H1 (cell line): ENCODE measurements around the gene TLR8. TPM values are rescaled to one million over a fixed set of nuclear protein-coding genes. Genes with fewer than 3 reads are reported as not detected.

Source experiments
- CTCF ChIA-PET: fragments of 300-600 bp; sonication (Branson Sonifier 250); formaldehyde crosslinking; loops from one replicate; lab custom pipeline; 2021; ENCODE audit not compliant: partially characterized antibody; lab: Charles Lee
- POLR2A ChIA-PET: fragments of 300-600 bp; sonication (Branson Sonifier 250); formaldehyde crosslinking; loops from one replicate; lab custom pipeline; 2021; ENCODE audit warnings: inconsistent platforms; ENCODE audit not compliant: partially characterized antibody; lab: Charles Lee
- DNase-seq, 2 experiments: peaks; one replicate each; pipeline versions ENCODE4 v3.0.0 to v3.0.0-alpha.2; 2010 to 2022; ENCODE audit warnings: low spot score in 2 of 2, low read depth in 1 of 2, mixed read lengths in 1 of 2
- FAIRE-seq: peaks from 2 replicates; lab custom pipeline; 2011; peaks lifted over from hg19 to GRCh38; lab: Jason Lieb, UNC
- H2AFZ ChIP-seq: 2 replicates; pipeline ENCODE4 v1.8.1; 2012; ENCODE audit warnings: low read length, inconsistent platforms
- H2AK5ac ChIP-seq: 2 replicates; pipeline ENCODE4 v1.6.1; 2013; ENCODE audit warnings: low read depth, low read length
- H2BK120ac ChIP-seq: replicated peaks from 2 replicates; pipeline ENCODE3; 2013; ENCODE audit warnings: low read depth, low read length, inconsistent platforms
- H2BK12ac ChIP-seq: 2 replicates; pipeline ENCODE4 v1.6.1; 2013; ENCODE audit warnings: low read depth, low read length
- H2BK15ac ChIP-seq: 2 replicates; pipeline ENCODE4 v1.6.1; 2013; ENCODE audit warnings: low read length
- H2BK20ac ChIP-seq: 2 replicates; pipeline ENCODE4 v1.6.1; 2013; ENCODE audit warnings: low read length
- H2BK5ac ChIP-seq: 2 replicates; pipeline ENCODE4 v1.6.1; 2013; ENCODE audit warnings: low read depth, low read length
- H3K14ac ChIP-seq: 2 replicates; pipeline ENCODE4 v1.6.1; 2013; ENCODE audit warnings: inconsistent platforms; ENCODE audit not compliant: insufficient read length
- H3K18ac ChIP-seq: 2 replicates; pipeline ENCODE4 v1.6.1; 2013; ENCODE audit warnings: low read length; ENCODE audit errors: extremely low read depth
- H3K23ac ChIP-seq: 2 replicates; pipeline ENCODE4 v1.6.1; 2013; ENCODE audit warnings: inconsistent platforms; ENCODE audit not compliant: insufficient read length
- H3K23me2 ChIP-seq: 2 replicates; pipeline ENCODE4 v1.6.1; 2013; ENCODE audit warnings: low read depth, low read length
- H3K27ac ChIP-seq: 2 replicates; pipeline ENCODE4 v1.6.1; 2011; ENCODE audit warnings: low read depth, low read length, inconsistent platforms
- H3K27me3 ChIP-seq, 4 experiments: replicated peaks in 1 of 4; 1 replicate in 1 of 4; 2 replicates in 3 of 4; pipeline versions ENCODE4 v1.6.1 to v1.8.1; 2011 to 2013; ENCODE audit warnings: low read length in 3 of 4, mild to moderate bottlenecking in 3 of 4, inconsistent platforms in 2 of 4, mixed read lengths in 2 of 4, moderate library complexity in 1 of 4; ENCODE audit not compliant: control insufficient read depth in 3 of 4, insufficient read depth in 3 of 4; ENCODE audit errors: extremely low read depth in 1 of 4
- H3K36me3 ChIP-seq, 4 experiments: 2 replicates each; pipeline versions ENCODE4 v1.6.1 to v1.8.1; 2011 to 2013; ENCODE audit warnings: mild to moderate bottlenecking in 4 of 4, low read length in 3 of 4, moderate library complexity in 2 of 4, control low read depth in 1 of 4, inconsistent platforms in 1 of 4; ENCODE audit not compliant: insufficient read depth in 4 of 4, control insufficient read depth in 2 of 4
- H3K4ac ChIP-seq: replicated peaks from 2 replicates; pipeline ENCODE3; 2013; ENCODE audit warnings: low read length, low read depth, mixed read lengths, inconsistent platforms; ENCODE audit not compliant: insufficient read length
- H3K4me1 ChIP-seq, 4 experiments: replicated peaks in 1 of 4; 1 replicate in 1 of 4; 2 replicates in 3 of 4; pipeline versions ENCODE4 v1.6.1 to v1.8.1; 2011 to 2013; ENCODE audit warnings: low read length in 3 of 4, inconsistent platforms in 2 of 4, mixed read lengths in 1 of 4; ENCODE audit not compliant: insufficient read depth in 4 of 4, control insufficient read depth in 3 of 4
- H3K4me2 ChIP-seq, 2 experiments: 2 replicates each; pipeline versions ENCODE4 v1.6.1 to v1.8.1; 2011 to 2013; ENCODE audit warnings: low read depth in 2 of 2, low read length in 2 of 2, control low read depth in 1 of 2, inconsistent platforms in 1 of 2, mild to moderate bottlenecking in 1 of 2; ENCODE audit not compliant: insufficient read depth in 1 of 2
- H3K4me3 ChIP-seq, 4 experiments: fragments of 200-600, 300-600 bp in 1 of 4; sonication (generic), shearing (Covaris generic), sonication (Bioruptor Twin) in 1 of 4; 2 replicates each; pipeline versions ENCODE4 v1.5.1 to v1.8.1; 2011 to 2016; ENCODE audit warnings: low read length in 4 of 4, low read depth in 3 of 4, control low read depth in 2 of 4, inconsistent platforms in 2 of 4, mild to moderate bottlenecking in 2 of 4, mixed read lengths in 1 of 4, moderate library complexity in 1 of 4; ENCODE audit not compliant: insufficient read depth in 2 of 4; ENCODE audit errors: extremely low read depth in 1 of 4
- H3K56ac ChIP-seq: replicated peaks from 2 replicates; pipeline ENCODE3; 2013; ENCODE audit warnings: low read depth, mild to moderate bottlenecking, mixed read lengths, low read length, inconsistent platforms; ENCODE audit not compliant: insufficient read length
- H3K79me1 ChIP-seq: 2 replicates; pipeline ENCODE4 v1.6.1; 2013; ENCODE audit warnings: low read depth, low read length, control low read depth
- H3K79me2 ChIP-seq, 2 experiments: 2 replicates each; pipeline versions ENCODE4 v1.6.1 to v1.8.1; 2012 to 2013; ENCODE audit warnings: low read length in 2 of 2, mild to moderate bottlenecking in 2 of 2, inconsistent platforms in 1 of 2; ENCODE audit not compliant: insufficient read depth in 2 of 2, control insufficient read depth in 1 of 2
- H3K9ac ChIP-seq, 4 experiments: replicated peaks in 1 of 4; 1 replicate in 1 of 4; 2 replicates in 3 of 4; pipeline versions ENCODE4 v1.6.1 to v1.8.1; 2011 to 2013; ENCODE audit warnings: low read depth in 3 of 4, low read length in 3 of 4, control low read depth in 2 of 4, mild to moderate bottlenecking in 2 of 4, moderate library complexity in 2 of 4, inconsistent platforms in 1 of 4; ENCODE audit errors: extremely low read depth in 1 of 4
- H3K9me3 ChIP-seq, 2 experiments: 2 replicates each; pipeline versions ENCODE4 v1.6.1 to v1.8.1; 2012 to 2013; ENCODE audit warnings: mild to moderate bottlenecking in 2 of 2, moderate library complexity in 2 of 2, control low read depth in 1 of 2, inconsistent platforms in 1 of 2, low read depth in 1 of 2, low read length in 1 of 2, mixed read lengths in 1 of 2; ENCODE audit not compliant: insufficient read depth in 2 of 2
- H4K20me1 ChIP-seq, 2 experiments: replicated peaks in 1 of 2; 2 replicates each; pipeline versions ENCODE3 to v1.8.1; 2011 to 2013; ENCODE audit warnings: inconsistent platforms in 2 of 2, low read length in 2 of 2, mild to moderate bottlenecking in 1 of 2; ENCODE audit not compliant: insufficient read depth in 2 of 2, control insufficient read depth in 1 of 2
- H4K5ac ChIP-seq: 2 replicates; pipeline ENCODE4 v1.6.1; 2013; ENCODE audit warnings: low read length, low read depth, mixed read lengths, inconsistent platforms; ENCODE audit not compliant: insufficient read length
- H4K8ac ChIP-seq: 2 replicates; pipeline ENCODE4 v1.8.0; 2013; ENCODE audit warnings: mild to moderate bottlenecking, moderate library complexity, low read length, inconsistent platforms; ENCODE audit not compliant: insufficient read depth; ENCODE audit errors: extremely low read depth
- H4K91ac ChIP-seq: replicated peaks from 2 replicates; pipeline ENCODE3; 2013; ENCODE audit warnings: low read length, mixed read lengths, inconsistent platforms; ENCODE audit not compliant: insufficient read length
- ATF2 ChIP-seq: IDR thresholded peaks from 2 replicates; pipeline ENCODE4 v1.6.1; 2012; ENCODE audit warnings: low read length, inconsistent platforms
- CHD2 ChIP-seq: IDR thresholded peaks from 2 replicates; pipeline ENCODE4 v1.6.1; 2012; ENCODE audit warnings: low read length, improper control_type of control experiment
- EGR1 ChIP-seq: IDR thresholded peaks from 2 replicates; pipeline ENCODE4 v1.6.1; 2011; ENCODE audit warnings: low read depth, low read length, borderline replicate concordance
- EZH2 ChIP-seq: fragments of 200-600 bp; sonication (generic); IDR thresholded peaks from 2 replicates; pipeline ENCODE4 v1.7.1; 2012; ENCODE audit warnings: low read depth, mild to moderate bottlenecking, moderate library complexity, low read length, inconsistent platforms; ENCODE audit not compliant: severe bottlenecking
- KDM5A ChIP-seq: fragments of 200-600 bp; IDR thresholded peaks from 2 replicates; pipeline ENCODE4 v1.7.1; 2012; ENCODE audit warnings: mild to moderate bottlenecking, low read length, inconsistent platforms, mixed read lengths
- MAFK ChIP-seq: IDR thresholded peaks from 2 replicates; pipeline ENCODE4 v1.6.1; 2012; ENCODE audit warnings: low read depth, mild to moderate bottlenecking, improper control_type of control experiment, low read length
- NANOG ChIP-seq: IDR thresholded peaks from 2 replicates; pipeline ENCODE4 v1.6.1; 2011; ENCODE audit warnings: low read length, low read depth, mild to moderate bottlenecking, inconsistent platforms; ENCODE audit not compliant: insufficient read depth, poor library complexity, severe bottlenecking
- POLR2AphosphoS5 ChIP-seq: IDR thresholded peaks from 2 replicates; pipeline ENCODE4 v1.6.1; 2011; ENCODE audit warnings: low read depth, low read length
- RAD21 ChIP-seq, 2 experiments: IDR thresholded peaks in 1 of 2; conservative IDR thresholded peaks in 1 of 2; 2 replicates each; pipeline ENCODE4 v1.6.1; 2011; ENCODE audit warnings: low read depth in 2 of 2, low read length in 2 of 2, improper control_type of control experiment in 1 of 2, inconsistent platforms in 1 of 2, mild to moderate bottlenecking in 1 of 2, moderate library complexity in 1 of 2
- RFX5 ChIP-seq: IDR thresholded peaks from 2 replicates; pipeline ENCODE4 v1.6.1; 2011; ENCODE audit warnings: low read depth, low read length, improper control_type of control experiment, borderline replicate concordance
- USF2 ChIP-seq: IDR thresholded peaks from 2 replicates; pipeline ENCODE4 v1.6.1; 2011; ENCODE audit warnings: low read length, improper control_type of control experiment
- WGBS, 2 experiments: shearing (Covaris generic) in 1 of 2; methylation state at CpG; one replicate each; pipeline versions ENCODE4 v1.1.6 to v1.1.7; 2013 to 2015; ENCODE audit warnings: low lambda C conversion rate in 2 of 2, mixed read lengths in 2 of 2, inconsistent platforms in 1 of 2, low coverage in 1 of 2, missing lambda C conversion rate in 1 of 2; ENCODE audit not compliant: insufficient replicate concordance in 2 of 2, insufficient coverage in 1 of 2, insufficient read length in 1 of 2; ENCODE audit errors: extremely low coverage in 1 of 2, missing lambda C conversion rate in 1 of 2; 5-methylcytosine and 5-hydroxymethylcytosine counted together
- polyA plus RNA-seq, 7 experiments: library from polyadenylated mRNA; depleted of rRNA in 3 of 7; stranded (reverse) in 5 of 7; unstranded in 2 of 7; fragments of >200 nt in 5 of 7; fragments of 200-250 nt in 2 of 7; gene quantifications; 1 replicate in 5 of 7; 2 replicates in 1 of 7; 4 replicates in 1 of 7; pipeline versions ENCODE4 v1.2.1 to v1.2.3, GENCODE V29; 2011 to 2013; ENCODE audit warnings: missing spikeins in 2 of 7, mixed read lengths in 2 of 7
- total RNA-seq: library from RNA; stranded (reverse); fragmentation: NEBNext Ultra II Directional; extraction: Animal tissue kit (Norgen Biotek cat#: 25700); gene quantifications from 2 replicates; pipeline ENCODE4 v1.2.1, GENCODE V29; 2021

Gene TLR8
- total and polyA plus RNA-seq, 2 of the 8 experiments (the other 6 are each of a cell fraction or from before 2014, with no cell fraction given) = not detected

GRCh38 chrX:12919620-12920019, 13.2 kb downstream of the TLR8 start:
- POLR2A ChIA-PET = interaction anchor here (0.9 kb wide), 1 partner anchor 11 kb away, joined by 3 read pairs; no protein-coding TSS in a partner anchor
- no peak overlapping the region for H2BK12ac ChIP-seq
- H3K14ac ChIP-seq = no peak overlapping the region
- H3K56ac ChIP-seq = no peak overlapping the region
- H2BK15ac ChIP-seq = no peak overlapping the region
- no peak overlapping the region for H3K9ac ChIP-seq
- H3K23ac ChIP-seq = no peak overlapping the region
- DNase-seq = no peak
- 95% methylated on average over 8 of the region's 8 CpGs; no CpG with 5 or more reads in 1 of the 2 experiments for WGBS, 2 experiments
- no peak overlapping the region for H2AK5ac ChIP-seq
- TF ChIP-seq RAD21 (IDR thresholded peaks at IDR 0.05 in 1 of 2, conservative IDR thresholded peaks at IDR 0.05 in 1 of 2; ENCODE audit: low read depth in 2 of 2, low read length in 2 of 2) (no peak), RFX5 (no peak), KDM5A (no peak), NANOG (no peak), EZH2 (no peak), CHD2 (no peak), EGR1 (no peak), ATF2 (no peak), MAFK (no peak), USF2 (no peak), POLR2AphosphoS5 (no peak)
- H3K9me3 ChIP-seq = no peaks in the 10 kb centered on the region
- no peak overlapping the region for H3K4me3 ChIP-seq
- H3K79me2 ChIP-seq = no peaks in the 10 kb centered on the region
- no peak overlapping the region for H3K4me2 ChIP-seq
- no peak overlapping the region for H3K18ac ChIP-seq
- H4K91ac ChIP-seq = no peak overlapping the region
- CTCF ChIA-PET = interaction anchor here (0.8 to 0.9 kb wide), 2 partner anchors 19 to 105 kb away, joined by 3 read pairs; no protein-coding TSS in a partner anchor
- FAIRE-seq = no peak
- H2BK120ac ChIP-seq = no peak overlapping the region
- H4K20me1 ChIP-seq = no peaks in the 10 kb centered on the region
- H3K79me1 ChIP-seq = no peaks in the 10 kb centered on the region
- no peaks in the 10 kb centered on the region for H3K36me3 ChIP-seq
- H3K4ac ChIP-seq = no peak overlapping the region
- no peak overlapping the region for H4K5ac ChIP-seq
- H3K23me2 ChIP-seq = no peaks in the 10 kb centered on the region
- no peak overlapping the region for H2BK20ac ChIP-seq
- H3K27ac ChIP-seq = no peak overlapping the region
- no peak overlapping the region for H2BK5ac ChIP-seq
- H4K8ac ChIP-seq = no peak overlapping the region
- no peaks in the 10 kb centered on the region for H3K27me3 ChIP-seq
- no peaks in the 10 kb centered on the region for H3K4me1 ChIP-seq
- no peak overlapping the region for H2AFZ ChIP-seq
